Spinal cord (tissue), 10 donors: ENCODE data around the gene HEPACAM2. TPM values are rescaled to one million over a fixed set of nuclear protein-coding genes. Genes with fewer than 3 reads are reported as not detected.

ENCODE experiments used
- DNase-seq, 6 donors: peaks; one replicate each; pipeline versions ENCODE4 v3.0.0 to v3.0.0-alpha.2; 2013 to 2015; ENCODE audit warnings: low spot score in 6 of 6, low read depth in 4 of 6
- H3K27ac ChIP-seq: one replicate; pipeline ENCODE4 v1.5.1; 2013; ENCODE audit warnings: low read depth, low read length, control low read depth
- H3K27me3 ChIP-seq: one replicate; pipeline ENCODE4 v1.6.1; 2013; ENCODE audit warnings: low read length; ENCODE audit not compliant: control insufficient read depth, insufficient read depth
- H3K36me3 ChIP-seq: one replicate; pipeline ENCODE4 v1.6.1; 2013; ENCODE audit warnings: low read length; ENCODE audit not compliant: control insufficient read depth, insufficient read depth
- H3K4me1 ChIP-seq: one replicate; pipeline ENCODE4 v1.6.1; 2013; ENCODE audit warnings: low read length; ENCODE audit not compliant: control insufficient read depth, insufficient read depth
- H3K4me3 ChIP-seq: one replicate; pipeline ENCODE4 v1.5.1; 2013; ENCODE audit warnings: low read depth, low read length, control low read depth
- H3K9me3 ChIP-seq: one replicate; pipeline ENCODE4 v1.6.1; 2013; ENCODE audit warnings: low read length; ENCODE audit not compliant: control insufficient read depth, insufficient read depth
- WGBS: methylation state at CpG from one replicate; pipeline ENCODE4 v1.1.5; 2013; ENCODE audit warnings: missing lambda C conversion rate; ENCODE audit not compliant: insufficient coverage; 5-methylcytosine and 5-hydroxymethylcytosine counted together
- polyA plus RNA-seq, 2 donors: library from polyadenylated mRNA; unstranded; fragments of 120-200 nt; gene quantifications; one replicate each; pipeline ENCODE4 v1.2.1, GENCODE V29; 2013; ENCODE audit not compliant: insufficient read length in 2 of 2
- total RNA-seq, 2 donors: library from RNA; depleted of rRNA in 1 of 2; stranded (reverse); fragments of 120-200 nt in 1 of 2; fragments of >200 nt in 1 of 2; gene quantifications; one replicate each; pipeline versions ENCODE4 v1.2.3 to v1.2.4, GENCODE V29; 2013 to 2014
- donor health status: healthy.

HEPACAM2 gene
- total and polyA plus RNA-seq, 4 donors: 0.11 to 0.69 (median 0.23) TPM

DNA sequence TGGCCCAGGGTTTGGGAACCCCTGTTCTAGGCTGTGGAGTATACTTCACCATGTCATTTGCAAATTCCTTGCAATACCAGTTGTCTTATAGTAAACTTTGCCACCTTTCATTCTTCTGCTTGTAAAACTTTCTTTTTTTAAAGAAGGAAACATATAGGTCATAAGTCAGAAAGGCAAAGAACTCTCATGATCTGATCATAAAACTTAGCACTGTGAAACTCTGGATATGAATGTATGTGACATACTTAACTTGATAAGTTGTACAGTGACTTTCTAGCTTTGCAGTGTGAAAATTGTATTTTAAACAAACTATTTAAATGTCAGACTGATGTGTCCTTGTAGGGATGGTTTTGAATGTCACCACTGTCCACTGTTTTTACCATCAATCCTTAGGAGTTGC lies 47.1 kb downstream of the HEPACAM2 start:
- H3K27me3 ChIP-seq: no peaks in the 10 kb centered on the region

DNA sequence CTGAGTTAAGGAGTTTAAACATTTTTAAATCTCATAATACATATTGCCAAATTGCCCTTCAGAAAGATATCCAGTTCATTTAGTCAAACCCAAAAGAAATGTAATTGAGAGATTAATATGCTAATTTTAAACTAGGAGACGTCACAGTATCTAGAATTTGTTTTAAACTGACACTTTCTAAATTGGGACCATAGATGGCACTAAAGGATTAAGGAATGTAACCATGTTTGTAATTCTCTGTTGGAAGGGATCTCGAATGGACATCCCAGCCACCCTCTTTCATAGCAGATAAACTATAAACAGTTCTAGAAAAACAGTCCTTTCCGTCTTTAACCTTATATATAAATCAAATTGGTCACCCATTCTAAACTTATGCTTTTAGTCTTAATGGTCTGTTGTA lies 48.1 kb downstream of the HEPACAM2 start:
- Histone ChIP-seq H3K4me1 (no peaks in the 10 kb centered on the region), H3K9me3 (no peaks in the 10 kb centered on the region), H3K4me3 (no peak overlapping the region), H3K27me3 (no peaks in the 10 kb centered on the region), H3K27ac (no peak overlapping the region), H3K36me3 (no peaks in the 10 kb centered on the region)
- DNase-seq: peak in 3 of 6 donors; percentile 23 to 81 (median 38)
- WGBS: no CpG with 5 or more reads among the region's 3 CpGs

More for the DNA sequence above, 47.1 kb downstream of the HEPACAM2 start:
- DNase-seq: no peak
- Histone ChIP-seq H3K27ac (no peak overlapping the region), H3K4me3 (no peak overlapping the region), H3K9me3 (no peaks in the 10 kb centered on the region), H3K4me1 (no peaks in the 10 kb centered on the region), H3K36me3 (no peaks in the 10 kb centered on the region)

DNA sequence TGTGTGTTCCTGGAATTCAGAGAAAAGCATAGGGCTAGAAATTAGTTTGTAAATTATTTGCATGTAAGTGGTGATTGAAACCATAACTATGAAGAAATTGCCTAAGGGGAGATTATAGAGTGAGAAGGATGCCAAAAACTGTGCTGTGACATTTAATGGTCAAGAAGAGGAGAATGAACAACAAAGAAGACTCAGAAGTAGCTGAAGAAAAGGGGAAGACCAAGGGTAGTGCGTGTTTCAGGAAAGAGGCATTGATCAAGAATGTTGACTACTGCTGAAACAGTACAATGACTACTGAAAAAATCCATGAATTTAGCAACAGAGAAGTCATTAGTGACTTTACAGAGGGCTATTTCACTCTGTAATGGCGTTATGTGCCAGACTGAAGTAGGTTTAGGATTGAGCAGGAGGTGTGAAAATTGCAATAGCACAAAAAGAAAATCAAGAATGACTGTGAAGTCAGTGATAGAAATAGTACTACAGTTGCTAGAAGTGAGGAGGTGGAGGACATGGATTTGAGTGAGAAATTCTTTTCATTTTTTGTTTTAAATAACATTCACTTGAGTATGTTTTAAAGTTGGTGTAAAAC lies 49.2 kb downstream of the HEPACAM2 start:
- Histone ChIP-seq H3K9me3 (peaks cover 3% of the 10 kb centered on the region), H3K4me1 (no peaks in the 10 kb centered on the region), H3K36me3 (no peaks in the 10 kb centered on the region), H3K4me3 (no peak overlapping the region), H3K27ac (no peak overlapping the region), H3K27me3 (no peaks in the 10 kb centered on the region)
- WGBS: 64% methylated on average over 2 of the region's 2 CpGs
- DNase-seq: no peak

DNA sequence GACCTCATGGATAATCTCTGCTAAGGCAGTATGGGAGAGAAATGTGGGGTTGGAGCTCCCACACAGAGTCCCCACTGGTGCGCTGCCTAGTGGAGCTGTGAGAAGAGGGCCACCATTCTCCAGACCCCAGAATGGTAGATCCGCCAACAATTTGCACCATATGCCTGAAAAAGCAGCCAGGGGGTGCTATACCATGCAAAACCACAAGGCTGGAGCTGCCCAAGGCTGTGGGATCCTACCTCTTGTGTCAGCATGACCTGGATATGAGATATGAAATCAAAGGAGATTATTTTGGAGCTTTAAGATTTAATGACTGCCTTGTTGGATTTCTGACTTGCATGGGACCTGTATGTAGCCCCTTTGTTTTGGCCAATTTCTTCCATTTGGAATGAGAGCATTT lies 51.0 kb downstream of the HEPACAM2 start:
- 100% methylated on average over 2 of the region's 2 CpGs for WGBS
- no peak for DNase-seq
- Histone ChIP-seq H3K4me1 (no peaks in the 10 kb centered on the region), H3K27ac (no peak overlapping the region), H3K4me3 (no peak overlapping the region), H3K36me3 (no peaks in the 10 kb centered on the region), H3K27me3 (no peaks in the 10 kb centered on the region), H3K9me3 (peaks cover 11% of the 10 kb centered on the region)

DNA sequence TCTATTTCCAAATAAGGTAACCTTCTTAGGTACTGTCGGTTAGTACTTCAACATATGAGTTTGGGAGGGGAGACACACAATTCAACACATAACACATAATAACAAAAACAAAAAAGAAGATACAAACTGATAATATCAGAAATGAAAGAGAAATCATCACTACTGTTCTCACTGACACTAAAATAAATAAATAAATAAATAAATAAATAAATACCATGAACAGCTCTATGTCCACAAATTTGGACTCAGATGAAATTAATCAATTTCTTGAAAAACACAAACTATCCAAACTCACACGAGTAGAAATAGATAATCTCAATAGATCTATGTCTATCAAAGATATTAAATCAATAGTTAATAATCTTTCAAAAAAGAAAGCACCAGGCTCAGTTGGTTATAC lies 53.6 kb downstream of the HEPACAM2 start:
- no peaks in the 10 kb centered on the region for H3K4me1 ChIP-seq
- no peak overlapping the region for H3K4me3 ChIP-seq
- H3K36me3 ChIP-seq: no peaks in the 10 kb centered on the region
- H3K27me3 ChIP-seq: no peaks in the 10 kb centered on the region
- peaks cover 13% of the 10 kb centered on the region for H3K9me3 ChIP-seq
- WGBS: no CpG with 5 or more reads among the region's 2 CpGs
- no peak for DNase-seq
- no peak overlapping the region for H3K27ac ChIP-seq

DNA sequence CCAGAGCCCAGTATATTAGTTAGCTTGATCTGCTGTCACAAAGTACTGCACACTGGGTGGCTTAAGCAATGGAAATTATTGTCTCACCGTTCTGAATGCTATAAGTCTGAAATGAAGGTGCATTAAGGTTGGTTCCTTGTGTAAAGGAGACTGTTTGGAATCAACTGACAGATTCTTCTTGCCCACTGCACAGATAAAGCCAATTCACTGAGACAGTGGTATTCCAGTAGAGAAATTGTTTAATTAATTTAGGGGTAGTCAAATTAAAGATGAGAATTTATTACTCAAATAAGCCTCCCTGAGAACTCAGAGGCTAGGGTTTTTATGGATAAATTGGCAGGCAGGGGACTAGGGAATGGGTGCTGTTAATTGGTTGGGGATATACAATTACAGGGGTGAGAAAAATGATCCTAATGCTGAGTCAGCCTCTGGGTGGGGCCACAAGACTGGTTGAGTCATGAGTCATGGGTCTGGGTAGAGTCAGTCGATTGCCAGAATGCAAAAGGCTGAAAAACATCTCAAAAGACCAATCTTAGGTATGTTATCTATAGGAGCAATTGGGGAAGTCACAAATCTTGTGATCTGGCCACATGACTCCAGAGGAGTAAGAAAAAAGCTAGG lies 54.6 kb downstream of the HEPACAM2 start:
- Histone ChIP-seq H3K27ac (no peak overlapping the region), H3K9me3 (peaks cover 13% of the 10 kb centered on the region), H3K27me3 (no peaks in the 10 kb centered on the region), H3K4me1 (no peaks in the 10 kb centered on the region), H3K36me3 (no peaks in the 10 kb centered on the region), H3K4me3 (no peak overlapping the region)
- WGBS: no CpG with 5 or more reads among the region's 2 CpGs
- DNase-seq: no peak

DNA sequence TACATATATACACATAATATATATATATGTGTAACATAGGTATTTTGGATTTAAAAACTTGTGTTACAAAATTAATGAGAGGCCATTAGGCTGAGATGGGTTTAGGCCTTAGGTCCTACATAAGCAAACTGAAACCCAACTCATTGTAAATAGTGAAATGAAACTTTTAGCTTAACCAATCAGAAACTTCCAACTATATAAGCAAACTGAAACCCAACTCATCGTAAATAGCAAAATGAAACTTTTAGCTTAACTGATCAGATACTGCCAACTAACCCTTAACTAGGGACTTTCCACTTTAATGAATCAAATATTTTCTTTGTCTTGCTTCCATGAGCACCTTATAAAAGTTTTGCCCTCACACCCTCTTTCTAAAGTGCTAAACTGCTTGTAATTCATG lies 60.8 kb downstream of the HEPACAM2 start:
- no peaks in the 10 kb centered on the region for H3K4me1 ChIP-seq
- 83% methylated on average over 1 of the region's 1 CpG for WGBS
- H3K27ac ChIP-seq: no peak overlapping the region
- no peaks in the 10 kb centered on the region for H3K36me3 ChIP-seq
- peaks cover 2% of the 10 kb centered on the region for H3K9me3 ChIP-seq
- no peak overlapping the region for H3K4me3 ChIP-seq
- no peak for DNase-seq
- no peaks in the 10 kb centered on the region for H3K27me3 ChIP-seq

DNA sequence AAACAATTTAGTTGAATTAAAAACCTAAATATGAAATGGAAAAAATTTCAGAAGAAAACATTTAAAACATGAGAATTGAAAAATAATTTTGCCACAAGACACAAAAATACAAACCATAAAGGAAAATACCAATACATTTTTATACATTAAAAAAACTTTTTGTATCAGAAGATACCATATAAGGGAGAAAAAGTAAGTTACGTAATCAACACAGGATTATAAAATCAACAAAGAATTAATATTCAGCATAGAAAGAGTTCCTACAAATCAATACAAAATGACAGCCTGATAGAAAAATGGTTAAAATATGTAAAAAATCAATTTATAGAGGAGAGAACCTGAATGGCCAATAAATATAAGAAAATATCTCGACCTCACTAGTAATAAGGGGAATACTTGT lies 61.5 kb downstream of the HEPACAM2 start:
- H3K36me3 ChIP-seq: no peaks in the 10 kb centered on the region
- peaks cover 2% of the 10 kb centered on the region for H3K9me3 ChIP-seq
- no peak overlapping the region for H3K27ac ChIP-seq
- no peak for DNase-seq
- no CpG with 5 or more reads among the region's 2 CpGs for WGBS
- H3K27me3 ChIP-seq: no peaks in the 10 kb centered on the region
- H3K4me1 ChIP-seq: no peaks in the 10 kb centered on the region
- H3K4me3 ChIP-seq: no peak overlapping the region

DNA sequence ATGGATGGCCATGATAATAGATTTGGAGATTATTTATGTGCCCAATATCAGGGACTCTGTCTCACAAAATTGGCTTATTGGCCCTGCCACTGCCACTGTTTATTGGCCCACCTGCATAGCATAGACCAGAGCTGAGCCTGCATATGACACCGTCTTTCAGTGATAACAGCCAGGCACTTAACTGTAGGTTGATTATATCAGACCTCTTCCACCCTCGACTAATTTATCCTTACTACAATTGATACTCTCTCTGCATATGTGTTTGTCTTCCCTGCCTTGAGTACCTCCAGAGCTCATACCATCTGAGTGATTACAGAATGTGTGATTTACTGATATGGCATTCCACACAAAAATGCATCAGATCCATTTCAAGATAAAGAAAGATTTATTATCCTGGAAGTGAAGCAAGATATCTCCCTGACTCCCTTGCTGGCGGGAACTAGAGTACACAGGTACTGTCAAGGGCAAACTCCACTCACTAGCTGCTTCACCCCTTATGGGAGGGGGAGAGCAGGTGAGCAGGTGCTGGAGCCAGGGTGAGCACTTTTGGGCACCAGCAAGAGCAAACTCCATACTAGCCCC lies 65.0 kb downstream of the HEPACAM2 start:
- 86% methylated on average over 1 of the region's 3 CpGs for WGBS
- no peaks in the 10 kb centered on the region for H3K27me3 ChIP-seq
- H3K4me3 ChIP-seq: no peak overlapping the region
- no peaks in the 10 kb centered on the region for H3K4me1 ChIP-seq
- no peak overlapping the region for H3K27ac ChIP-seq
- H3K9me3 ChIP-seq: no peaks in the 10 kb centered on the region
- no peaks in the 10 kb centered on the region for H3K36me3 ChIP-seq
- DNase-seq: no peak

DNA sequence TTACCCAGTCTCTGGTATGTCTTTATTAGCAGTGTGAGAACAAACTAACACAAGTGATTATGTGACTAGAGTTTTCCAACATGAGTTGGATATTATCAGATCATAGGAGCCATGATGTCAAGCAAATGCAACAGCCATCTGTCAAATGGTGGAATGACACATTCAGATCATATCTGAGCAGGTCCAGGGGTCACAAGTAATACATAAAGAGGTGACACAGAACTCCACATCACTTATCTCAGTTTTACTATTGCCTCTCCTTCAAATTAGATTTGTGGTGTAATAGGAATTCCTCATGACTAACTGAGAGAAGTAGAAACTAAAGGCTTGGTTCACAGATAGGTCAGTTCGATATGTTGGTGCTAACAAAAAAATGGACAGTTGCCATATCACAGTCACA lies 65.9 kb downstream of the HEPACAM2 start:
- Histone ChIP-seq H3K4me3 (no peak overlapping the region), H3K9me3 (no peaks in the 10 kb centered on the region), H3K36me3 (no peaks in the 10 kb centered on the region), H3K27ac (no peak overlapping the region), H3K27me3 (no peaks in the 10 kb centered on the region), H3K4me1 (no peaks in the 10 kb centered on the region)
- DNase-seq: no peak
- no CpG with 5 or more reads among the region's 1 CpG for WGBS
